Gastroesophageal sphincter (tissue), 3 donors: ENCODE data around the gene GRAMD1A.

Experiments used
- CTCF ChIP-seq, 4 experiments: fragments of 200-600 bp in 2 of 4; fragments of 450-650 bp in 2 of 4; sonication (generic) in 1 of 4; IDR thresholded peaks; one replicate each; pipeline ENCODE4 v1.5.1; 2017 to 2019; ENCODE audit warnings: antibody characterized with exemption in 4 of 4, mild to moderate bottlenecking in 2 of 4, moderate library complexity in 2 of 4
- EP300 ChIP-seq: sonication (generic); formaldehyde crosslinking; IDR thresholded peaks from one replicate; pipeline ENCODE4 v1.6.1; 2017; ENCODE audit warnings: antibody characterized with exemption, mild to moderate bottlenecking

GRCh38 chr19:35041548-35042055, 41.5 kb downstream of the GRAMD1A start, which contains the start of gene HPN:
- TF ChIP-seq CTCF (IDR thresholded peaks at IDR 0.05) (no peak), EP300 (no peak)
